Measurements from ENCODE around the gene CKAP5.
"Not testable (repeated sequence)": the region's sequence is repeated elsewhere in the genome, so short reads cannot be mapped to it uniquely, and the experiment has no call there.

The CKAP5 gene

GRCh38 chr11:46832511-46833214 lies 13.4 kb downstream of the CKAP5 start:
- no peaks in the 10 kb centered on the region for H3K9me3 ChIP-seq (ENCODE audit: control insufficient read depth, low read depth, low read length)
- H3K36me3 ChIP-seq (ENCODE audit: control insufficient read depth, low read depth, low read length), result no peaks in the 10 kb centered on the region
- H3K27ac ChIP-seq (ENCODE audit: low read length), result no peak overlapping the region
- H3K4me1 ChIP-seq (ENCODE audit: control insufficient read depth, low read depth, low read length), result peaks cover 10% of the 10 kb centered on the region
- no peak overlapping the region for H3K4me3 ChIP-seq (ENCODE audit: low read length)
- H3K27me3 ChIP-seq (ENCODE audit: control insufficient read depth, insufficient read depth, low read length), result no peaks in the 10 kb centered on the region
- no peak overlapping the region for H3K9ac ChIP-seq (ENCODE audit: low read length)

GRCh38 chr11:46827995-46828394 lies 18.1 kb downstream of the CKAP5 start:
- no peaks in the 10 kb centered on the region for H3K9me3 ChIP-seq (ENCODE audit: control insufficient read depth, low read depth, low read length)
- H3K4me1 ChIP-seq (ENCODE audit: control insufficient read depth, low read depth, low read length), result no peaks in the 10 kb centered on the region
- no peak overlapping the region for H3K9ac ChIP-seq (ENCODE audit: low read length)
- no peaks in the 10 kb centered on the region for H3K36me3 ChIP-seq (ENCODE audit: control insufficient read depth, low read depth, low read length)
- H3K4me3 ChIP-seq (ENCODE audit: low read length), result no peak overlapping the region
- H3K27me3 ChIP-seq (ENCODE audit: control insufficient read depth, insufficient read depth, low read length), result no peaks in the 10 kb centered on the region
- H3K27ac ChIP-seq (ENCODE audit: low read length), result no peak overlapping the region

- H3K36me3 ChIP-seq (ENCODE audit: control insufficient read depth, low read depth, low read length), result no peaks in the 10 kb centered on the region
- no peaks in the 10 kb centered on the region for H3K9me3 ChIP-seq (ENCODE audit: control insufficient read depth, low read depth, low read length)
- no peak overlapping the region for H3K9ac ChIP-seq (ENCODE audit: low read length)
- H3K4me1 ChIP-seq (ENCODE audit: control insufficient read depth, low read depth, low read length), result no peaks in the 10 kb centered on the region
- peak overlapping the region; percentile 65 for H3K4me3 ChIP-seq (ENCODE audit: low read length)
- no peak overlapping the region for H3K27ac ChIP-seq (ENCODE audit: low read length)
- H3K27me3 ChIP-seq (ENCODE audit: control insufficient read depth, insufficient read depth, low read length), result no peaks in the 10 kb centered on the region
Observed at GRCh38 chr11:46826310-46827044, 19.6 kb downstream of the CKAP5 start.

GRCh38 chr11:46808799-46809431 lies 37.2 kb downstream of the CKAP5 start:
- Histone ChIP-seq H3K27me3 (ENCODE audit: control insufficient read depth, insufficient read depth, low read length) (no peaks in the 10 kb centered on the region), H3K36me3 (ENCODE audit: control insufficient read depth, low read depth, low read length) (peaks cover 38% of the 10 kb centered on the region), H3K4me3 (ENCODE audit: low read length) (no peak overlapping the region), H3K27ac (ENCODE audit: low read length) (no peak overlapping the region), H3K4me1 (ENCODE audit: control insufficient read depth, low read depth, low read length) (no peaks in the 10 kb centered on the region), H3K9me3 (ENCODE audit: control insufficient read depth, low read depth, low read length) (no peaks in the 10 kb centered on the region), H3K9ac (ENCODE audit: low read length) (no peak overlapping the region)

- Histone ChIP-seq H3K27me3 (ENCODE audit: control insufficient read depth, insufficient read depth, low read length) (no peaks in the 10 kb centered on the region), H3K9ac (ENCODE audit: low read length) (no peak overlapping the region), H3K36me3 (ENCODE audit: control insufficient read depth, low read depth, low read length) (peaks cover 57% of the 10 kb centered on the region), H3K4me3 (ENCODE audit: low read length) (no peak overlapping the region), H3K4me1 (ENCODE audit: control insufficient read depth, low read depth, low read length) (no peaks in the 10 kb centered on the region), H3K9me3 (ENCODE audit: control insufficient read depth, low read depth, low read length) (no peaks in the 10 kb centered on the region), H3K27ac (ENCODE audit: low read length) (no peak overlapping the region)
Observed at GRCh38 chr11:46801694-46802470, 44.2 kb downstream of the CKAP5 start.

DNA sequence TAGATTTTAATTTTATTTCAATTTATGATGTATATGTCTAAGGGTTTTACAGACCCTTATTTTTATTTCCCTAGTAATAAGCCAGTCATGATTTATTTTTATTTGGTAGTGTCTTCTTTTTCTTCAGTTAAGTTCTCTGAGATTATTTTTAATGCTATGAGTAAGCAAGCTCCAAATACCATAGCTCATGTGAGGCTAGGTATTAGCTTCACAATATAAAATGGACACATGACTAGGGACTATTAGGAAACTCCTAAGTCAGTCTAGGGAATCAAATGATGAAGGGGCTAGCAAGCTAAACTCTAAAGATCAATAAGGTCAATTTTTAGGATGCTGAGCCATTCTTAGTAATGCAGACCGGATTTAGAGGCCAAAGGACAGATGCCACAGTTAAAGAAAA lies 45.9 kb downstream of the CKAP5 start:
- H3K27ac ChIP-seq (ENCODE audit: low read length), result no peak overlapping the region
- no peak overlapping the region for H3K4me3 ChIP-seq (ENCODE audit: low read length)
- H3K36me3 ChIP-seq (ENCODE audit: control insufficient read depth, low read depth, low read length), result peaks cover 62% of the 10 kb centered on the region
- no peaks in the 10 kb centered on the region for H3K4me1 ChIP-seq (ENCODE audit: control insufficient read depth, low read depth, low read length)
- H3K9me3 ChIP-seq (ENCODE audit: control insufficient read depth, low read depth, low read length), result no peaks in the 10 kb centered on the region
- H3K27me3 ChIP-seq (ENCODE audit: control insufficient read depth, insufficient read depth, low read length), result no peaks in the 10 kb centered on the region
- no peak overlapping the region for H3K9ac ChIP-seq (ENCODE audit: low read length)

- peaks cover 65% of the 10 kb centered on the region for H3K36me3 ChIP-seq (ENCODE audit: control insufficient read depth, low read depth, low read length)
- not testable (repeated sequence) for H3K27ac ChIP-seq (ENCODE audit: low read length); H3K9ac ChIP-seq (ENCODE audit: low read length); H3K4me3 ChIP-seq (ENCODE audit: low read length); H3K4me1 ChIP-seq (ENCODE audit: control insufficient read depth, low read depth, low read length); H3K27me3 ChIP-seq (ENCODE audit: control insufficient read depth, insufficient read depth, low read length); H3K9me3 ChIP-seq (ENCODE audit: control insufficient read depth, low read depth, low read length)
Observed at GRCh38 chr11:46799725-46800124, 46.4 kb downstream of the CKAP5 start.

- Histone ChIP-seq H3K27ac (ENCODE audit: low read length) (no peak overlapping the region), H3K36me3 (ENCODE audit: control insufficient read depth, low read depth, low read length) (peaks cover 73% of the 10 kb centered on the region), H3K4me3 (ENCODE audit: low read length) (no peak overlapping the region), H3K9me3 (ENCODE audit: control insufficient read depth, low read depth, low read length) (no peaks in the 10 kb centered on the region), H3K27me3 (ENCODE audit: control insufficient read depth, insufficient read depth, low read length) (no peaks in the 10 kb centered on the region), H3K4me1 (ENCODE audit: control insufficient read depth, low read depth, low read length) (no peaks in the 10 kb centered on the region), H3K9ac (ENCODE audit: low read length) (no peak overlapping the region)
Observed at GRCh38 chr11:46778416-46778815, 67.7 kb downstream of the CKAP5 start.

DNA sequence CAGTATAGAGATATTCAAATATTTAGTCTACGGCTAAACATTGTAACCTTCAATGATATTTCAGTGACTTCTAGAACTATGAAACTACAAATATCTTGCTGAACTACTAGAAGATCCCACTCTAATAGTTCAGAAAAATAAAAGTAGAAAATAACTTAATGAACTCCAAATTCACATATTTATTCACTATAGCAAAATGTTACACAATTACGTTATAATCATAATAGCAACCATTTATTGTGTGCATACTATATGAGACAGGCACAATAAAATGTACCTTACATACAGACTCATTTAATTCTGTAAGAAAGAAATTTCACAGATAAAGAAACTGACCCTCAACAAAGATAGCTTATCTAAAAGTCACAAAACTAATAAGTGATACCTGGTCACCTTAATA lies 69.2 kb downstream of the CKAP5 start:
- H3K9ac ChIP-seq (ENCODE audit: low read length), result no peak overlapping the region
- no peak overlapping the region for H3K4me3 ChIP-seq (ENCODE audit: low read length)
- peaks cover 65% of the 10 kb centered on the region for H3K36me3 ChIP-seq (ENCODE audit: control insufficient read depth, low read depth, low read length)
- H3K9me3 ChIP-seq (ENCODE audit: control insufficient read depth, low read depth, low read length), result no peaks in the 10 kb centered on the region
- H3K4me1 ChIP-seq (ENCODE audit: control insufficient read depth, low read depth, low read length), result no peaks in the 10 kb centered on the region
- no peaks in the 10 kb centered on the region for H3K27me3 ChIP-seq (ENCODE audit: control insufficient read depth, insufficient read depth, low read length)
- H3K27ac ChIP-seq (ENCODE audit: low read length), result no peak overlapping the region

- Histone ChIP-seq H3K27me3 (ENCODE audit: control insufficient read depth, insufficient read depth, low read length) (no peaks in the 10 kb centered on the region), H3K4me3 (ENCODE audit: low read length) (no peak overlapping the region), H3K4me1 (ENCODE audit: control insufficient read depth, low read depth, low read length) (peaks cover 9% of the 10 kb centered on the region), H3K9ac (ENCODE audit: low read length) (no peak overlapping the region), H3K36me3 (ENCODE audit: control insufficient read depth, low read depth, low read length) (peaks cover 56% of the 10 kb centered on the region), H3K27ac (ENCODE audit: low read length) (no peak overlapping the region), H3K9me3 (ENCODE audit: control insufficient read depth, low read depth, low read length) (no peaks in the 10 kb centered on the region)
Observed at GRCh38 chr11:46769636-46770221, 76.4 kb downstream of the CKAP5 start.

DNA sequence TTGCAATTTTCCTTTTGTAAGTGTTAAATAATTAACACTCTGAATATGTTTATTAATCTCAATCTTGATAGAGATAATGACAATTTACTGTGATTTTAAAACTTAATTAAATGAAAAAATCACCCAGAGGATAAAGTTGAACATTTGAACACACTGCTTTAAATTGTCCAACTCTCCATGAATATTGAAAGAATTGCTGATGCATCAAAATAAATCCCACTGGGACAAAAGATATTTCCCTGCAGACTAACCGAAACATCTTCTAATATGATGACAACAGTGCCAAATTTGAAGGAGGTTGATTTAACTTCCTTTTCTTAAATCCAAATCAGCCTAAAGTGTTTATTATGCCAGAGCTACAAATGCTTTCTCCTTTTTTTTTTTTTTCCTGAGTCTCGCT lies 79.4 kb downstream of the CKAP5 start:
- no peak overlapping the region for H3K27ac ChIP-seq (ENCODE audit: low read length)
- peaks cover 74% of the 10 kb centered on the region for H3K36me3 ChIP-seq (ENCODE audit: control insufficient read depth, low read depth, low read length)
- H3K9me3 ChIP-seq (ENCODE audit: control insufficient read depth, low read depth, low read length), result no peaks in the 10 kb centered on the region
- H3K9ac ChIP-seq (ENCODE audit: low read length), result no peak overlapping the region
- no peak overlapping the region for H3K4me3 ChIP-seq (ENCODE audit: low read length)
- peaks cover 9% of the 10 kb centered on the region for H3K4me1 ChIP-seq (ENCODE audit: control insufficient read depth, low read depth, low read length)
- no peaks in the 10 kb centered on the region for H3K27me3 ChIP-seq (ENCODE audit: control insufficient read depth, insufficient read depth, low read length)

Measured in iPS-18a (cell line).